NCI-H187 treated with DMSO at 0.1 percent for 48 hours (cell line): Measurements from ENCODE around the gene EXOSC1.
"Not testable (repeated sequence)": the region's sequence is repeated elsewhere in the genome, so short reads cannot be mapped to it uniquely, and the experiment has no call there.

Experiments used
- DNase-seq: peaks from one replicate; lab custom pipeline; 2025; lab: John Stamatoyannopoulos, UW

EXOSC1 gene

GRCh38 chr10:97407952-97408248 is 37.9 kb downstream of the EXOSC1 start:
- no peak for DNase-seq

- DNase-seq = peak; percentile 43
These were observed 38.4 kb downstream of the EXOSC1 start for GRCh38 chr10:97407211-97407951.

- not testable (repeated sequence) for DNase-seq
These were observed 39.3 kb downstream of the EXOSC1 start for GRCh38 chr10:97406483-97406882.

GRCh38 chr10:97406064-97406463 is 39.7 kb downstream of the EXOSC1 start:
- DNase-seq = no peak

- DNase-seq = no peak
These were observed 41.8 kb downstream of the EXOSC1 start for GRCh38 chr10:97404044-97404443.

GRCh38 chr10:97401455-97401919 is 44.3 kb downstream of the EXOSC1 start:
- no peak for DNase-seq

- peak; percentile 78 for DNase-seq
These were observed 44.9 kb downstream of the EXOSC1 start, which contains the start of gene RRP12 for GRCh38 chr10:97400665-97401454. Gene RRP12, minus strand, starts transcription at chr10:97401340. Its CDS starts 109 bp downstream, at chr10:97401231.

- no peak for DNase-seq
These were observed 45.8 kb downstream of the EXOSC1 start for GRCh38 chr10:97399843-97400545.

GRCh38 chr10:97396056-97396455 is 49.8 kb downstream of the EXOSC1 start:
- DNase-seq = no peak

GRCh38 chr10:97393034-97393573 is 52.7 kb downstream of the EXOSC1 start:
- no peak for DNase-seq

GRCh38 chr10:97390091-97390490 is 55.7 kb downstream of the EXOSC1 start:
- no peak for DNase-seq

GRCh38 chr10:97388152-97388551 is 57.7 kb downstream of the EXOSC1 start:
- no peak for DNase-seq
